HG03439 (cell line): ENCODE measurements around the gene CARNS1.
A peak's percentile ranks its signal among the peaks of the same experiment; 100 is the strongest.
"Not testable (repeated sequence)": the region's sequence is repeated elsewhere in the genome, so short reads cannot be mapped to it uniquely, and the experiment has no call there.

Source experiments
- ATAC-seq: cut with Tn5 transposase; IDR thresholded peaks from one replicate; pipeline ENCODE4 v1.9.1; 2021; ENCODE audit warnings: mild to moderate bottlenecking, moderate library complexity; ENCODE audit not compliant: unreplicated experiment

The CARNS1 gene

DNA sequence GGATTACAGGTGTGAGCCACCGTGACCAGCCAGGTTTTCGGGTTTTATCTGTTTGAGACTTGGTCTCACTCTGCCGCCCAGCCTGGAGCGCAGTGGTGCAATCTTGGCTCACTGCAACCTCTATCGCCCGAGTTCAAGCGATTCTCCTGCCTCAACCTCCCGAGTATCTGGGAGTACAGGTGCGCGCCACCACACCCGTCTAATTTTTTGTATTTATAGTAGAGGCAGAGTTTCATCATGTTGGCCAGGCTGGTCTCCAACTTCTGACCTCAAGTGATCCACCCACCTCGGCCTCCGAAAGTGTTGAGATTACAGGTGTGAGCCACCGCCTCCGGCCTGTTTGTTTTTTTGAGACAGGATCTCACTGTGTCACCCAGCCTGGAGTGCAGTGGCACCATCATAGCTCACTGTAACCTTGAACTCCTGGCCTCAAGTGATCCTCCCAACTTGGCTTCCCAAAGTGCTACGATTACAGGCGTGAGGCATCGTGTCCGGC lies 11.9 kb downstream of the CARNS1 start:
- ATAC-seq, result not testable (repeated sequence)

DNA sequence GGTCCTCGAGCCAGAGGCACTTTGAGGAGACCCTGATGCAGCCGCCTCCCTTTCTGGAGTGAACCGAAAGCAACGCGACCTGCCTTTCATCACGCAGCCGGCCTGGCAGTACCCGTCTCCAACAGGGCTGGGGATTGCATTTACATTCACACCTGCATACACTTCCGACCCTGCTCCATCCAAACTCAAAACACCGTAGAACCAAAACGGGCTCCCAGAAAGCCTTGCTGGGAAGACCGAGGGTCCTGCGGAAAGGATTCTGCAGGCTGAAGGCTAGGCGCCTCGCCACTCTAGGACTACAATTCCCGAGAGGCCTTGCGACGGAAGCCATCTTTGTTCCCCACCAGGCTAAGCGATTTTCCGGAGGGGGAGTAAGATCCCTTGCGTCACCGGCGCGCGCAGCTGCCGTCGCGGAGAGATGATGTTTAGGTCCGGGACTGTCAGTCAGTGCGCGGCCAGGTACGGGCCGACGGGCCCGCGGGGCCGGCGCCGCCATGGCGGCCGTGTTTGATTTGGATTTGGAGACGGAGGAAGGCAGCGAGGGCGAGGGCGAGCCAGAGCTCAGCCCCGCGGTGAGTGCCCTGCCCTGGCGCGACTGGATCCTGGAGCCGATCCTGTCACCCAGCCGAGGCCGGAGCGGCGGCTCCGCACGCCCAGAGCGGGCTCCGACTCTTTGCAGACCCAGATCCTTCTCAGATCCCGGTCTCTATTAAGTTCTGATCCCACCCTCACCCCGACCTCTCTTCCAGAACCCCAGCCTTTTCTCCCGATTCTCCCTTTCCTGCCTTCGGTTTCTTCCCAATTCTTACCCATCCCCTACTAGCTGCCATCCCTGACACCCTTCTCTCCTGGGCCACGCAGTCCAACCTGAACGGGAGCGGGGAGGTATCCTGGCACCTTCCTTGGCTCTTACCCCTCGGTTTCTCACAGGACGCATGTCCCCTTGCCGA lies 12.8 kb downstream of the CARNS1 start, which contains the start of gene RPS6KB2:
RPS6KB2 (plus strand) TSS at position 443 of the 950 bp plus-strand sequence; CDS start at position 495, 52 bp downstream.
- peak; percentile 86 for ATAC-seq

DNA sequence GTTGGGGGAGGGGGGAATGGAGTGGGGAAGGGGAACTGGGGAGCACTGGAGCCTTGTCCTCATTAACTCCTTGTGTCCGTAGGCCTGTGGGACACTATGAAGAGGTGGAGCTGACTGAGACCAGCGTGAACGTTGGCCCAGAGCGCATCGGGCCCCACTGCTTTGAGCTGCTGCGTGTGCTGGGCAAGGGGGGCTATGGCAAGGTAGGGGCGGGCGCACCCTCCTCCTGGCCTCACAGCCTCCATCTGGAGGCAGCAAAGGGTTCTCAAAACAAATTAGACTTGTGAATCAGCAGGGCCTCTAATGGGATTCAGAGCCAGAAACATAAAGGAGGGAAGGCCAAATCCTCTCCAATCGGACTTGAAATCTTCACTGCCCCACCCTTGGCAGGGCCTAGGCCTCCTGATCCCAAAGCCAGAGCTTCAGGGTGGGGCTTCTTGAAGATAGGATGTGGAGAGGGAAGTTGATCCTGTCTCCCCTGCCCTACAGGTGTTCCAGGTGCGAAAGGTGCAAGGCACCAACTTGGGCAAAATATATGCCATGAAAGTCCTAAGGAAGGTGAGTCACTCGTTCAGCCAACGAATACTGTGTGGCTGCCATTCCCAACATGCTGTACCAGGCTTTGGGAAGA lies 13.7 kb downstream of the CARNS1 start:
- no peak for ATAC-seq

DNA sequence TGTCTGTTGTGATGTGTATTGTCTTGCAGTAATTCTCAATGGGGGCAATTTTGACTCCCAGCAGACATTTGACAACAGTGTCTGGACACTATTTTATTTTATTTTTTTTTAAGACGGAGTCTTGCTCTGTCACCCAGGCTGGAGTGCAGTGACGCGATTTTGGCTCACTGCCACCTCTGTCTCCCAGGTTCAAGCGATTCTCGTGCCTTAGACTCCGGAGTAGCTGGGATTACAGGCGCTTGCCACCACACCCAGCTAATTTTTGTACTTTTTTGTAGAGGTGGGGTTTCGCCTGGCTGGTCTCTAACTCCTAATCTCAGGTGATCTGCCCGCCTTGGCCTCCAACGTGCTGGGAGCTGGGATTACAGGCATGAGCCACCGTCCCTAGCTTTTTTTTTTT lies 14.2 kb downstream of the CARNS1 start:
- no peak for ATAC-seq

DNA sequence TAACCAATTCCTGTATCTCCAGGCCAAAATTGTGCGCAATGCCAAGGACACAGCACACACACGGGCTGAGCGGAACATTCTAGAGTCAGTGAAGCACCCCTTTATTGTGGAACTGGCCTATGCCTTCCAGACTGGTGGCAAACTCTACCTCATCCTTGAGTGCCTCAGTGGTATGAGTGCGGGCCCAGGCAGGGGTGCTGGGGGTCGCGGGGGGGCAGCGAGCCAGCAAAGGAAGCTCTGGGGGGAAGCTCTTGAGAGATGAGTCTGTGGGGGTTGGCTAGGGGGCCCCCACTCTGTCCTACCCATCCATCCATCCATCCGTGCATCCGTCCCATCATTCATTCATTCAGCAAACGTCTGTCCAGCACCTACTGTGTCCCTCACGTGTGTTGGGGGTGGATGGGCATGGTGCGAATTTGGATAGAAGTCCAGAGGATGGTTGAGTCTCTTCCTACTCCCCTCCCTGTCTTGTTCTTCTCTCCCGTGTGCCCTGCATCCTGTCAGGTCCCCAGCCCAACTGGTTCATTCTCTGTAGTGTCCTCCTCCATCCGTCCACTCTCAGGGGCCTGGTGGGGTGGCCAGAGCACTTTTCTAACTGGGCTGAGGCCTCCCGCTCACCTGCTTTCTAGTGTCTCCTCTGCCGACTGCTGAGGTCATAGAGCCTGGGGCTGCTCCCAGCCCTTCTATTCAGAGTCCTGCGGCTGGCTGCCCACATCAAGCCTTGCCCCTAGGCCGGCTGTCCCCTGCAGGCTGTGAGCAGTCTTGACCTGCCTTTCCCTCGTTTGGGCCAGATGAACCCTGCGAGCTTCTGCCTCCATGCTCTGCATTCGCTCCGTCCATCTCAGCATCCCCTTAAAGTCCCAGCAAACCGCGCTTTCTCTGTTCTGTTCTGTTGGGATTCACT lies 16.1 kb downstream of the CARNS1 start:
- ATAC-seq, result no peak

DNA sequence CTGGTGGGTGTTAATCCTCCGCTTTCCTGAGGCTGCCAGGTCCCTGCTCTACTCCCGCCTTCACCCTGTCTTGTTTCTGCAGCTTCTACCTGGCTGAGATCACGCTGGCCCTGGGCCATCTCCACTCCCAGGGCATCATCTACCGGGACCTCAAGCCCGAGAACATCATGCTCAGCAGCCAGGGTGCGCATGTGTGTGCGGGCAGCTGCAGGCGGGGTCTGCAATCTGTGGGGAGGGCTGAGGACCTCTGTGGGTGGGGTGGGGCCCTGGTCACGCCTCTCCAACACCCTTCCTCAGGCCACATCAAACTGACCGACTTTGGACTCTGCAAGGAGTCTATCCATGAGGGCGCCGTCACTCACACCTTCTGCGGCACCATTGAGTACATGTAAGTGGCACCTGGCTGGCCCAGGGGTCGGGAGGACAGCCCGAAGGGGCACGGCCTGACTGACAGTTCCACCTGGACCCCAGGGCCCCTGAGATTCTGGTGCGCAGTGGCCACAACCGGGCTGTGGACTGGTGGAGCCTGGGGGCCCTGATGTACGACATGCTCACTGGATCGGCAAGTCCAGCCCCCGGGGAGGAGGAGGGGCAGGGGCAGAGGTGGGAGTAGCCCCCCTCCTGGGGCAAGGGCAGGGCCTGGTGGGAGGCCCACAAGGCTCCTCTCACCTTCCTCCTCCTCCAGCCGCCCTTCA lies 17.3 kb downstream of the CARNS1 start:
- ATAC-seq, result no peak

DNA sequence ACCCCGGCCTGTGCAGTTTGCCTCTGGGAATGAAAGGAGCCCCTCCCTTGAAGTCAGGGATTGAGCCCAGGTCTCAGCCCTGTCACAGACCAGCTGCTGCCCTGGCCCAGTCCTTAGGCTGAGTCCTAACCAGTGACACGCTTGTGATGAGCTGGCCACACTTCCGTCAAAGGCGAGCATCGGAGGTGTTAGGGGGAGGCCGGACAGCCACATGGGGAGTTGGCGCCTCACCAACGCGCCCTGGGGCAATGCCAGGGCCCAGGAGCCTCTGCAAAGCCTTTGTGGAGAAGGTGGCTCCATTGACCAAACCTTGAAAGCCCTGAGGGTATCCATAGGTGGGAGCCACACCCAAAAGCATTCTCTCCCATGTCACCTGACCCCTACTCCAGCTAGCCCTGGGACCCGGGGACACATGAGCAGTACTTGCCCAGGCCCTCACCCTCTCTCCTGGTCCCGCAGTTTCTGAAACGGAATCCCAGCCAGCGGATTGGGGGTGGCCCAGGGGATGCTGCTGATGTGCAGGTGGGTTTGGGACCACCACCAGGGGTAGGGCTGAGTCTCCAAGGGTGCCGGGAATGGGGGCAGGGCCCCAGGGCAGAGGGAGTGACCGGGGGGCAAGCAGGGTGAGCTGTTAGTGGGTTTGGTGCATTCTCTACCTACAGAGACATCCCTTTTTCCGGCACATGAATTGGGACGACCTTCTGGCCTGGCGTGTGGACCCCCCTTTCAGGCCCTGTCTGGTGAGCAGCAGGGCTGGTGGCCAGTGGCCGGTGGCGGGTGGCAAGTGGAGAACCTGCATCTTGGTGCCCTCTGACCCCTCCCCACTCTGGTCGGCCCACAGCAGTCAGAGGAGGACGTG lies 18.3 kb downstream of the CARNS1 start:
- ATAC-seq, result no peak

DNA sequence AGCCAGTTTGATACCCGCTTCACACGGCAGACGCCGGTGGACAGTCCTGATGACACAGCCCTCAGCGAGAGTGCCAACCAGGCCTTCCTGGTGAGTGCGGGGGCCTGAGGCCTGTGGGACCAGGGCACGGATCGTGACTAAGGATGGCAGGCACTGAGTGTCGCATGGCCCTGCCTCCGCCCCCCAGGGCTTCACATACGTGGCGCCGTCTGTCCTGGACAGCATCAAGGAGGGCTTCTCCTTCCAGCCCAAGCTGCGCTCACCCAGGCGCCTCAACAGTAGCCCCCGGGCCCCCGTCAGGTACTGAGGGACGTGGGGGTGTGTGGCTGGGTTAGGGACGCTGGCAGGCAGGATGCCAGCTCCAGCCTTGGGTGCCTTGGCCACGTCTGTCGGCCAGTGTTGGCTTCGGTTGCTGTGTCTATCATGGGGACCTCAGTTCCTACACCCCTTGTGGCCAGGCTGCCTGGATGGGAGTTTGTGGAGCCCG lies 19.0 kb downstream of the CARNS1 start:
- no peak for ATAC-seq

DNA sequence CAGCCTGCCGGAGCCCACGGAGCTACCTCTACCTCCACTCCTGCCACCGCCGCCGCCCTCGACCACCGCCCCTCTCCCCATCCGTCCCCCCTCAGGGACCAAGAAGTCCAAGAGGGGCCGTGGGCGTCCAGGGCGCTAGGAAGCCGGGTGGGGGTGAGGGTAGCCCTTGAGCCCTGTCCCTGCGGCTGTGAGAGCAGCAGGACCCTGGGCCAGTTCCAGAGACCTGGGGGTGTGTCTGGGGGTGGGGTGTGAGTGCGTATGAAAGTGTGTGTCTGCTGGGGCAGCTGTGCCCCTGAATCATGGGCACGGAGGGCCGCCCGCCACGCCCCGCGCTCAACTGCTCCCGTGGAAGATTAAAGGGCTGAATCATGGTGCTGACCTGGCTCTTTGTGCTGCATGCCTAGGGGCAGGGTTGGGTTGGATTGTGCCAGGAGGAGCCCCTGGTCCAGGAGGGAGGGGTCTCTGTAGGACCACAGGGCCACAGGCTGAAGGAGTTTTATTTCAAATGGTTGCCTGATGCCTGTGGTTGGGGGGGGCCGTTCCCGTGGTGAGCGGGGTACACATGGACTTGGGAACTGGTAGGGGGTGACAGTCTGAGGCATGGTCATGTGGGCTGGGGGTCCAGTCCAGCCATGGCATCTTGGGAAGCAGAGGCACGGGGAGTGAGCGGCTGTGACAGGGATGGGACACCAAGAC lies 19.7 kb downstream of the CARNS1 start:
- ATAC-seq, result no peak

DNA sequence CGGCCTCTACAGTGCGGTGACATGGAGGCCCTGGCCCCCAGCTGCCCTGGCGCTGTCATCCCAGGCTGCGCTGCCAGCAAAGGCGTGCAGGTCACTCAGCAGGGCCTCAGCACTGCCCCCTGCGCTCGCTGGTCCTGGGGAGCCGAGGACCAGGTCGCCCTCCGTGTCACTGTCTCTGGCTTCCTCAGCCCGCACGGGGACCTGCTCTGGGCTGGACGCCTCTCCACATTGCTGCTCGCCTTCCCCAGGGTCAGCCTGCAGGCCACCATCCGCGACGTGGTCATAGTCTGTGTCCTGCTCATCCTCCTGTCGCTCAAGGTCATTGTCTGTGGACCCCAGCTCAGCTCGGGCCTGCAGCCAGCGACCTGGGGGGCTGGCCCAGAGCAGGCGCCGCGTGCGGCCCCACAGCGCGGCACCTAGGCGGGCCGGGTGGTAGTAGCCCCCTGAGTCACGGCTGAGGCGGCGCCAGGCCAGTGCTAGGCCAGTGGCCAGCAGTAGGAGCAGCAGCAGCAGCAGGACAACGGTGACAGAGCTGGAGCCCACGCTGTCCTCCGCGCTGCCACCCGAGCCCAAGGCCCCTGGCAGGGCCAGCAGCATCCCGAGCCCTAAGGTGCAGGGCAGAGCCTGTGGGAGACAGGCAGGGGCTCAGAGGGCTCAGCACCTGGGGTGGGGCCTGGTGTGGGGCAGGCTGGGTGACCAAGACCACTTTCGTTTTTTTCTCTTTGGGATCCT lies 20.4 kb downstream of the CARNS1 start:
- peak; percentile 5 for ATAC-seq

DNA sequence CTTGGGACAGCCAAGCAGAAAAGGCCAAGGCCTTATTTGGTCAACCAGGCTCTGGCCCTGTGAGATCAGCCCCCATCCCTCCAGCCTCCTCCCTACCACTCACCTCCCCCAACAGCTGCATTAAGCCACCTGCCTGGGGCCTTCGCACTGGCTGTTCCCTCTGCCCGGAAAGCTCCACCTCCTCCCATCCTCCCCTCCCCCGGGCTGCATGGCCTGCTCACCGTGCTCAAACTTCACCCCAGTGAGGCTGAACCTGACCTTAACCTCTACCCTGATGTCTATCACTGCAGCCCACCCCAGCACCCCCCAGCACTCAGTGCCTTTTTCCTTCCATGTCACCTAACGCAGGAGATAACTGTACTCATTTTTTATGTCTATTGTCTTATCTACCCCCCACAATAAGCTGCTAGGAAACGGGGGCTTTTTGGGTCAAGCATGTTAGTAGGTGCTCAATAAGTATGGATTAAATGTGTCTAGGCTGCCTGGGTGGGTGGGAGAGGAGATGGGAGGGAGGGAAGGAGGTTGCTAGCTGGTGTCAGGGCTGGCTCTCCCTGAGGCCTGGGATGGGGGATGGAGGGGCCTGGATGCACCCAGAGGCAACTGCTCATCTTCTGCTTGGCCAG lies 21.1 kb downstream of the CARNS1 start:
- ATAC-seq, result peak; percentile 36

DNA sequence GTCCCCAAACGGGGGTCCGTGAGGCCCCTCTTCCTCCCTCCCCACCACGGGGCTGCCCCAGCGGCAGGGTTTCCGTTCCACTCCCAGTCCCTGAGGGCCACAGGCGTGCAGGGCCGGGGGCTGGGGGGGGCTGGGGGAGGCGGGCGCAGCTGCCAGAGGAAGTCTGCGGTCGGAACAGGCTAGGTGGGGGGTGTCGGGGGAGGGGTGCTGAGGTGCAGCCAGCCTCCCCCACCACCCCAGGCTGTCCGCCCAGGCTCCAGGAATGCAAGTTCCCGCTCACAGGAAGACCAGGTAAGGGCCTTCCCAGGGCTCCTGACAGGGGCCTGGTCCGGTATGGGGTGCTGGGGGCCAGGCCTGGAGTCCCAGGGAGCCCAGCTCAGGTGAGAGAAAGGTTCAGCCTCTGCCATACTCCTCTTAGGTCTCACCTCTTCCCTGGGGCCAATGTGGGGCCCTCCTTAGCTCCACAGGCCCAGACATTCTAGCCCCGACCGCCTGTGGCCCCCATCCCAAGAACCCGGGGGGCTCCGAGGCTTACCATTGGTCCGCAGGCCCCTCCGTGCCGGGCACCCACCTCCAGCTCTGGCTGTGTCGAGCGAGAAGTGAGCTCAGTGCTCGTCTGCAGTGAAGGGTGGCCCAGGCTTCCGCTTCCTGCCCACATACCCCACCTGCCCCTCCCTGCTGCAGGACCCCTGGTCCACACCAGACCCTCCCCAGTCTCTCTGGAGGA lies 21.8 kb downstream of the CARNS1 start, which contains the start of gene PTPRCAP:
PTPRCAP (minus strand) TSS at position 601 of the 727 bp plus-strand sequence; CDS start at position 538, 63 bp downstream.
- ATAC-seq, result no peak

DNA sequence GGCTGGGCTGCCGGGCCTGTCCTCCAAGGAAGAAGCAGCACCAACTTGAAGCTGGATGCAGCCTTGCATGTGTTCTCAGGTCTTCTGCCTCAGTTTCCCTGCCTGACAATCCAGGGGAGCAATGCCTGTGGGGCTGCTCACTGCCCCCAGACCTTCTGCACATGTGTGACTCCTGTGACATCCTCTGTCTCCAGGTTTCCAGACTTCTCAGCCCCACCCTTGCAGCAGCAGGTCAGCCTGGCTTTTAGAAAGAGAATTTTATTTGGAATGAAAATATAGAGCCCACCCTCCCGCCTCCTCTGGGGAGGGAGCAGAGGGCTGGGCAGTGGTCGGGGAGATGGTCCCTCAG lies 22.3 kb downstream of the CARNS1 start:
- ATAC-seq, result no peak

DNA sequence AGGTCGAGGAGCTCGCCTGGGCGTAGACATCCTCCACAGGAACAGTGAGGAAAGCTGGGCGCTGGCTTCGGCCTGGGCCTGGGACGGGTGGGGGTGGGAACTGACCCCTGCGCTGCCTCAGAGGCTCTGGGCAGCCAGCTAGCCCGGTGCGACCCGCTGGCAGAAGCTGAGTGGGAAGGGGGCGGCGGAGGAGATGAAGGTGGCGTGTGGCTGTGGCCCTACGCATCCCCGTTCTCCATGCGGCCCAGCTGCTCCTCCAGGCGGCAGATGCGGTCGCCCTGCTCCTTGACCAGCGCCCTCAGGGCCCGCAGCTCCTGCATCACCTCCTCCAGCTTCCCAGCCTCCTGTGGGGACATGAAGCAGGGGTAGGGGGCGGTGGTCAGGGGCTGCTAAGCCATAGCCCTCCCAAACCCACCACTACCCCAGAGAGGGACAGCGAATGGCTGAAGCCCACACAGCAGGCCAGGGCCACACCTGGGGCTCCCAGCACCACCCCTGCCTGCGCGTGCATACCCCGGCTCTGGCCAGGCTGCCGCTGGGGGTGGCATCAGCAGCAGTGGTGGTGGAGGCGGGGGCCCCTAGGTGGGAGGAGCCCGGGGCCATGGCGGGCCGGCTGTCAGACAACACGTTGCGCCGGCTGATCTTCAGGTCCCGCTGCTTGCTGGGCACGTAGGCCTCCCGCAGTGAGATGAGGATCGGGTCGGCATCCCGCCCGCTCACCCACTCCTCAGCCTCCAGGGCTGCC lies 22.9 kb downstream of the CARNS1 start:
- ATAC-seq, result no peak

DNA sequence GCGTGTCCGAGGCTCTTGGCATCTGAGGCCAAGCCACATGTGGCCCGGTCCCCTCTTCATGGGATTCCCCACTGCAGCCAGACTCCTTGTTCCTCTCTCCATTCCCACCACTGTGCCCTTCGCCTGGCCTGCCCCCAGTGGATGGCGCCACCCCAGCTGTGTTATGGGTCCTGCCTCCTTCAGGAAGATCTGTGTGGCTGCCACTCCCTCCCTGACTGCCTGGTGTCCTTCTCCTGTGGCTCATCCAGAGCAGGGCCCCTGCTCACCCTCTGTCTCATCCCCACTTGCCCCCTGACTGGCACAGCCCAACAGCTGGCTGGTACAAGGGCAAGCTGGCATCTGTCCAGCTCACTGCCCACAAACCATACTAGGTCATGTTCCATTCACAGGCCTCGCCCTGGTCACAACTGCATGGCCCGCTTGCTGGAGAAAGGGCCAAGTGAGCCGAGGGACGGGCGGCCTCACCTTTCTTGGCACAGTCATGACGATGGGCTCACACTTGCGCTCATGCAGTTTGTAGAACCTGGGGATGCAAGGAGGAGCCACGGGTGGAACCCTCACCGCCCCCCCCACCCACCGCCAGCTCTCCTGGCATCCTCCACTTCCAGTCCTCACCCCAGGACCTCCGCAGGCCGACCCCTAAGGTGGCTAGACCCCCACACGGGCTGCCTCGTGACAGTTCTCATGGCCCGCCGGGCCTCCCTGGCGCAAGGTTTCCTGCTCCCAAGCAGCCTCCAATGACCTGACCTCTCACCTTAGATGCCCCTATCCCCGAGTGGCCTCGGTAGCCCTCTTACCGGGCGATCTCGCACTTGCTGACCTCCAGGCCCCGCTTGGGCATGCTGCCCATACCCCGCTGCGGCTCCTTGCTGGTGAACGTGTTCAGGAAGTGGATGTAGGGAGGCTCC lies 24.1 kb downstream of the CARNS1 start:
- no peak for ATAC-seq
